Activated T-cell treated with anti-CD3 and anti-CD28 coated beads, Interleukin-2, amount 50 U/mL, for 72 hours (primary cell): Measurements from ENCODE around the gene BDKRB2. TPM values are rescaled to one million over a fixed set of nuclear protein-coding genes. Genes with fewer than 3 reads are reported as not detected.

ENCODE experiments used
- ATAC-seq, 2 donors: fragments of 150-1000 bp; cut with Tn5 transposase; replicated peaks in 1 of 2; 2 replicates each; pipeline ENCODE4 v1.10.0; 2021; ENCODE audit warnings: moderate library complexity in 2 of 2, mild to moderate bottlenecking in 1 of 2
- DNase-seq, 2 donors: peaks; one replicate each; pipeline ENCODE4 v3.0.0; 2021 to 2022; ENCODE audit warnings: mixed read lengths in 1 of 2
- H3K27ac Mint-ChIP-seq: one replicate; pipeline ENCODE4 v1.8.0; 2022; ENCODE audit warnings: mild to moderate bottlenecking, moderate library complexity, mixed read lengths
- H3K27me3 Mint-ChIP-seq: one replicate; pipeline ENCODE4 v1.8.0; 2022; ENCODE audit warnings: low read depth, mixed read lengths
- H3K36me3 Mint-ChIP-seq, 2 donors: one replicate each; pipeline ENCODE4 v1.8.0; 2022; ENCODE audit warnings: mixed read lengths in 2 of 2, mild to moderate bottlenecking in 1 of 2; ENCODE audit not compliant: insufficient read depth in 2 of 2
- H3K4me1 Mint-ChIP-seq: one replicate; pipeline ENCODE4 v1.8.0; 2022; ENCODE audit warnings: low read depth, mixed read lengths
- H3K4me3 Mint-ChIP-seq, 2 donors: one replicate each; pipeline ENCODE4 v1.8.0; 2022; ENCODE audit warnings: mild to moderate bottlenecking in 2 of 2, mixed read lengths in 2 of 2, moderate library complexity in 2 of 2
- H3K9me3 Mint-ChIP-seq, 2 donors: one replicate each; pipeline ENCODE4 v1.8.0; 2022; ENCODE audit warnings: mixed read lengths in 2 of 2
- total RNA-seq, 2 donors: library from RNA; stranded (reverse); gene quantifications; one replicate each; pipeline ENCODE4 v1.2.3, GENCODE V29; 2022

Gene BDKRB2
- not detected for total RNA-seq

DNA sequence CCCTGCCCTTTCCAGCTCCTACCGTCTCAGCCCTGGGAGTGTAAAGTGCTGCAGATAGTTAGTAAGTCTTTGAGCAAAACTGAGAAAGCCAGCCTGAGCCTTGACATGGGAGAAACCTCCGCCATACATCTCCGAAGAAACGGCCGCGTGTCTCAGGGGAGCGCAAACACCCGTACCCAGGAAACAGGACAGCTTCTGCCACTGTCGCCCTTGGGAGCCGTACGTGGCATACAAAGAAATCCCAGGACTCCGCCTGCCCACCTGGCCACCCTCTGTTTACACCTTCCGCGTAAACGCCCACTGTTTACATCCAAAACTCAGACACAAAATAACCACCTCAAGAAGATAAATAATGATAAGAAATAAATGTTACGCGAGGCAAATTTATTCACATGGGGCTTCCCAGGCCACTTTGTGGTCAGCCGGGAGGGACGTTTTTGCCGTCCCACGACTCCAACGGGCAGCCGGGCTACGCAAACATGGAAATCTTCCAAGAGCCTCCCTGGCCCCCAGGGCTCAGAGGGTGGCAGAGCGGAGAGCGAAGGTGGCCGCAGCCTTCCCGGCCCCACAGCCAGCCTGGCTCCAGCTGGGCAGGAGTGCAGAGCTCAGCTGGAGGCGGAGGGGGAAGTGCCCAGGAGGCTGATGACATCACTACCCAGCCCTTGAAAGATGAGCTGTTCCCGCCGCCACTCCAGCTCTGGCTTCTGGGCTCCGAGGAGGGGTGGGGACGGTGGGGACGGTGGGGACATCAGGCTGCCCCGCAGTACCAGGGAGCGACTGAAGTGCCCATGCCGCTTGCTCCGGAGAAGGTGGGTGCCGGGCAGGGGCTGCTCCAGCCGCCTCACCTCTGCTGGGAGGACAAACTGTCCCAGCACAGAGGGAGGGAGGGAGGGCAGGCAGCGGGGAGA is at the start of gene BDKRB2:
TSS of gene BDKRB2 (plus strand) at position 689 of the 908 bp plus-strand sequence. CDS start 32,269 bp downstream, outside the sequence.
- peaks cover 26% of the 10 kb centered on the region for H3K27me3 Mint-ChIP-seq
- ATAC-seq = peak; percentile 74 to 76
- H3K9me3 Mint-ChIP-seq = no peaks in the 10 kb centered on the region
- peaks cover 6% of the 10 kb centered on the region for H3K4me1 Mint-ChIP-seq
- no peaks in the 10 kb centered on the region for H3K36me3 Mint-ChIP-seq
- H3K27ac Mint-ChIP-seq = no peak within 1 kb of the TSS
- peak within 1 kb of the TSS; percentile 29 to 54 for H3K4me3 Mint-ChIP-seq
- peak; percentile 9 to 21 for DNase-seq

DNA sequence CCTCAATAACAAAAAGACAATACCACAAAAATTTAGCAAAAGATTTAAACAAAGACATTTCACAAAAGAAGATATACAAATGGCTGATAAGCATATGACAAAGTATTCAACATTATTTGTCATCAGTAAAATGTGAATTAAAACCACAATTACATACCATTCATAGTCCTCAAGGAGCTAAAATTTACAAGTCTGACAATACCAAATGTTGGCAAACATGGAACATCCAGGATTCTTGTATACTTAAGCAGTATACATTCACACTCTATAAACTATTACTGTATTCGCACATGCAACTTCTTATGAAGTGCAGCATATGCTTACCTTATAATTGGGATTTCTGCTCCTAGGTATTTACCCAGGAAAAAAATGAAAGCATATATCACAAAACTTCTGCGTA is 49.7 kb upstream of the BDKRB2 start:
- Mint-ChIP-seq H3K36me3 (no peaks in the 10 kb centered on the region), H3K4me1 (no peaks in the 10 kb centered on the region), H3K9me3 (no peaks in the 10 kb centered on the region), H3K27me3 (no peaks in the 10 kb centered on the region), H3K27ac (no peak overlapping the region), H3K4me3 (no peak overlapping the region)
- no peak for ATAC-seq
- DNase-seq = no peak

DNA sequence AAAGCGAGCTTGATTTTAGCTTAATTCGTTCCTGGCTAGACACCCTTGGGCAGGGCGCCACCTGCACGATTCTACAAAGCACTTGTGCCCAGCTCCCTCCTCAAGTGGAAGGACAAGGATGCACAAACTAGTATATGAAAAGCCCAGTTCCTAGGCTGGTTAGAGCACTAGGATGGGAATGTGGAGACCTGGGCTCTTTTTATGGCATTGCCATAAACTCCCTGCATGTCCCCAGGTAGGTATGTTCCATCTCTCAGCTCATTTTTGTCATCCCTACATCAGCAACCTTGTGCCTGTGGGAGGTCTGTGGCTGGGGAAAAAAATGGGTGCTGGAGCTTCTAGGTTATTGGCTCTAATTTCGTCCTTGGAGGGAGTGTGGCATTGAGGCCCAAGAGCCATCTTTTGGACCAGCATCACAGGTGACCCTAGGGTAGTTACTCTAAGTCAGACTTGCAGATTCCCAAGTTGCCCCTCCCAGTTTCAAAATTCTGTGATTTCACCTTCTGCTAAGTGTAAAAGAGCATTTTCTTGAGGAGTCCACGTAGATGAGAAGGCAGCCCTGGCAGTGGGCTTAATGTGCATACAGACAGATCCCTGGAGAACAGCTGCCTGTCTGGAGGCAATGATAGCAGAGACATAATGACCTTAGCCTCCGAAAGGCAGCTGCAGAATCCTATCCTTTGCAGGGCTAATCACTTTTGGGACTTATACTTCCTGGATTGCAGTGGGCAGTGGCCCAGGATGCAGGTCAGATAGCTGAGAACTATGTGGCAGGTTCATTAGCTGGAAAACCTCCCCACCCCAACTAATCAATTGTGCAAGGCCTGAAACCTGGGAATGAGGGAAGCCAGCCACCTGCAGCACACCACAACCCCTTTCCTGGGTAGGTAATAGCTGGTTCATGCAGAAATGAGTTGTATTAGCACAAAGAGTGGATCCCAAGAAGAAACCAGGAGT is 47.6 kb upstream of the BDKRB2 start:
- Mint-ChIP-seq H3K36me3 (no peaks in the 10 kb centered on the region), H3K27me3 (no peaks in the 10 kb centered on the region), H3K27ac (no peak overlapping the region), H3K4me1 (no peaks in the 10 kb centered on the region), H3K9me3 (no peaks in the 10 kb centered on the region), H3K4me3 (no peak overlapping the region)
- DNase-seq = no peak
- no peak for ATAC-seq

DNA sequence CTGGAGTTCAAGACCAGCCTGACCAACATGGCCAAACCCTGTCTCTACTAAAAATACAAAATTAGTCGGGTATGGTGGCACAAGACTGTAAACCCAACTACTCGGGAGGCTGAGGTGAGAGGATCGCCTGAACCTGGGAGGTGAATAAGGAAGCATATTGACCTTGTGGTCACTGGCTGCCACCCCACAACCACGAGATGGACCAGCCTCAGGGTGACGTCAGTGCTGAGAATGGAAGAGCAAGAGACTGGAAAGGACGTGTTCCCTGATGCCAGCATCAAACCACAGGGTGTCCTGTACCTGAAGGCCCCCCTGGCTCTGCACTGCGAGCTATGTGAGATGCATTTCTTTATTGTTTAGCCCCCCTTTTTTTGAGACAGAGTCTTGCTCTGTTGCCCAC is 45.9 kb upstream of the BDKRB2 start:
- no peaks in the 10 kb centered on the region for H3K36me3 Mint-ChIP-seq
- ATAC-seq (no peak), DNase-seq (no peak)
- H3K4me1 Mint-ChIP-seq = no peaks in the 10 kb centered on the region
- no peaks in the 10 kb centered on the region for H3K9me3 Mint-ChIP-seq
- H3K4me3 Mint-ChIP-seq = no peak overlapping the region
- no peak overlapping the region for H3K27ac Mint-ChIP-seq
- no peaks in the 10 kb centered on the region for H3K27me3 Mint-ChIP-seq

DNA sequence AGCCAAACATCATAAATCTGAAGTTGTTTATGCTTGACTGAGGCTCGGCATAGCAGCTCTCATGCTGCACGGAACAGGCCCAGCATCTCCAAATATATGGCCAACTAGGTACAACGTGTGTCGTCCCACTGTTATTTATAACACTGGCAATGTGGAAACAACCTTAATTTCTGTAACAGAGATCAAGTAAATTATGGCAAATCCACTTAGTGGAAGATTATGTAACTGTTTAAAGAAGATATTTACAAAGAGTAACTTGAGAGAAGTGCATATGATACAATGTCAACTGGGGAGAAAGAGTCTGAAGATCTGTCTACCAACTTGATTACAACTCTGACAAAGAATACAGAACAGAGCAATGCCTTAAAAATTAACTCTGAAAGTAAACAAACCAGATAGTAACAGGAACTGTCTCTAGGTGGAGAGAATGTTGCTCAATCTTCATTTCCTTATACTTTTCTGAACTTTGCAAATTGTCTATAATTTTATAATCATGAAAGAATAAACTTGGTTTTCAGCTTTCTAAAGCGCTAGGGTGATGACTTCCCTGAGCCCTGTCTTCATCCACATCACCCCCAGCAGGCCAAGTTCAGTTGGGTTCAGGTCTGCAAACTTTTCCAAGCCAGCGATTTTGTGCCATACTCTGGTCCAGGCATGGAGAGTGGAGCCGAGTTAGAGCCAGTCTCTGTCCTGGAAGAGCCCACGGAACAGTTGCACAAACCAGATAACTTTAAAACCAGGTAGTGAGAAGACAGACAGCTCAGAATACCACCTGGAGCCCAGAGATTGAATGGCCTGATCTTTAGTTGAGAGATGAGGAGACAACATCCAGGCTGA is 44.3 kb upstream of the BDKRB2 start:
- Mint-ChIP-seq H3K27ac (no peak overlapping the region), H3K4me3 (no peak overlapping the region), H3K9me3 (no peaks in the 10 kb centered on the region), H3K36me3 (no peaks in the 10 kb centered on the region), H3K27me3 (no peaks in the 10 kb centered on the region), H3K4me1 (no peaks in the 10 kb centered on the region)
- ATAC-seq (no peak), DNase-seq (no peak)

DNA sequence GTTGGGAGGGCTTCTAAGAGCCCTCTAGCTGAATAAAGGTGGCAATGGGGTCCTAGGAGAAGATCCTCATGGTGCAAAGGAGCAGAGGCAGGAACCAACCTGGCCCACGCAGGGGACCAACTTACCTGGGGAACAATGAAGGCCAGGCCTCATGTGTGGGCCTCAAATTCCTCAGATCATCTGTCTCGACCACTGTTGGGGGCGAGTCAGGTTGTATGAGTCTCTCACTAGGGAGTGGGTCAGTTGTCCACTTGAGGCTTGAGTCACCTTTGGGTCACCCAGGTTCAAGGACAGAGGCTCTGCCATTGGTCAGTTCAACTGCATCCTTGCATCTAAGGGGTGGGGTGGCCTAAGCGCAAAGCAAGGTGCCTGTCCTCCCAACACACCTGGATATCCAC is 43.7 kb upstream of the BDKRB2 start:
- Mint-ChIP-seq H3K4me1 (no peaks in the 10 kb centered on the region), H3K4me3 (no peak overlapping the region), H3K27ac (no peak overlapping the region), H3K36me3 (no peaks in the 10 kb centered on the region), H3K9me3 (no peaks in the 10 kb centered on the region), H3K27me3 (no peaks in the 10 kb centered on the region)
- ATAC-seq (no peak), DNase-seq (no peak)

DNA sequence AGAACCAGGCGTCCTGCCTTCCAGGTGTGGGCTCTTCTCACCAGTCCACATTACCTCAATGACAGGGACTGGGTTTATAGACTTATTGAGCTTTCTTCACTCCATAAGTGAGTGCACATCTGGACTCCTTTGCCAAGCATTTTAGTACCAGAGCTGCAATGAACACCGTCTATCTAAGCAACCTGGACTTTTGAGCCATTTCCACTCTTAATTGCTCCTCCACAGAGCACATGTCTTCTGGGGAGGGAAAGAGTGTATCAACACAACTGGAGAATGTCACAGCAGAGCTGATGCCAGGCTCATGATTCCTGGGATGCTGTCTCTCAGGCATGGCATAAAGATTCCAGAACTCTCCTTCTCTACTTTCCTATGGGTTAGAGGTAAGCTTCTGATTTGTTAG is 43.0 kb upstream of the BDKRB2 start:
- no peaks in the 10 kb centered on the region for H3K4me1 Mint-ChIP-seq
- no peaks in the 10 kb centered on the region for H3K9me3 Mint-ChIP-seq
- no peak for ATAC-seq
- H3K4me3 Mint-ChIP-seq = no peak overlapping the region
- no peaks in the 10 kb centered on the region for H3K27me3 Mint-ChIP-seq
- no peaks in the 10 kb centered on the region for H3K36me3 Mint-ChIP-seq
- no peak for DNase-seq
- no peak overlapping the region for H3K27ac Mint-ChIP-seq

DNA sequence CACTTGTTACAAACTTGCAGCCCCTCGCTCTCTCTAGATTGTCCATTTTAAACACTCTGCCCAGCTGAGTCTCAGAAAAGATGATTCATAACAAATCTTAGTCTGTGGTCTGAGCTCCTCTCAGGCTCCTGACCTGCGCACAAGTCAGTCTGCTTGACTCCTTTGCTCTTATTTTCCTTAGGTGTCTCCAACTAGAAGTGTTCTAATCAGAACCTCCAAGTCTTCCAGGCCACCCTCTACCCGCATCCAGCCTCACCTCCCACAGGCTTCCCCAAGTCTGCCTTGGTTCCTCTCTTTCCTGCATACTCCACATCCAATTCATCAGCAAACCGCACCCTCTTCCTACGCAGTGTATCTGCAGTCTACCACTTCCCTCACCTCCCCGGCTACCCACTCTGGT is 42.4 kb upstream of the BDKRB2 start:
- H3K27me3 Mint-ChIP-seq = no peaks in the 10 kb centered on the region
- no peak overlapping the region for H3K4me3 Mint-ChIP-seq
- no peaks in the 10 kb centered on the region for H3K9me3 Mint-ChIP-seq
- ATAC-seq (no peak), DNase-seq (no peak)
- no peak overlapping the region for H3K27ac Mint-ChIP-seq
- no peaks in the 10 kb centered on the region for H3K4me1 Mint-ChIP-seq
- H3K36me3 Mint-ChIP-seq = no peaks in the 10 kb centered on the region

DNA sequence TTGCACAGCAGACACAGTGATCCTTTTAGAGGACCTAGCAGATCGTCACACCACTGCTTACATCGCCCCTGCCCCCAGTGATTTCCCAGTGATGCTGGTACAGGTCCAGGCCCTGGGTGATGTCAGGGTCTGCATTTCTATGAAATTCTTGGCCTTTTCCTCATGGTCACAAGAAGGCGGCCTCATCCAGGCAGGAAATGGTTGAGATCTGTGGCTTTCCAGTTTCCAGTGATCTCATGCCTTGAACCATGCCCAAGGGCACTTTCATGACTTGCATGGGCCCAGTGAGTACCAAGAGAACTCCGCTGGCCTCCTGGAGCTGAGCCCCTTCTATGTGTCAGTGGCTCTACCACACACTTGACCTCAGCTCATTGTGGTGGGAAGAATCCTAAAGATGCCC is 41.9 kb upstream of the BDKRB2 start:
- Mint-ChIP-seq H3K4me3 (no peak overlapping the region), H3K4me1 (no peaks in the 10 kb centered on the region), H3K36me3 (no peaks in the 10 kb centered on the region), H3K27ac (no peak overlapping the region), H3K9me3 (no peaks in the 10 kb centered on the region), H3K27me3 (no peaks in the 10 kb centered on the region)
- DNase-seq (no peak), ATAC-seq (no peak)

DNA sequence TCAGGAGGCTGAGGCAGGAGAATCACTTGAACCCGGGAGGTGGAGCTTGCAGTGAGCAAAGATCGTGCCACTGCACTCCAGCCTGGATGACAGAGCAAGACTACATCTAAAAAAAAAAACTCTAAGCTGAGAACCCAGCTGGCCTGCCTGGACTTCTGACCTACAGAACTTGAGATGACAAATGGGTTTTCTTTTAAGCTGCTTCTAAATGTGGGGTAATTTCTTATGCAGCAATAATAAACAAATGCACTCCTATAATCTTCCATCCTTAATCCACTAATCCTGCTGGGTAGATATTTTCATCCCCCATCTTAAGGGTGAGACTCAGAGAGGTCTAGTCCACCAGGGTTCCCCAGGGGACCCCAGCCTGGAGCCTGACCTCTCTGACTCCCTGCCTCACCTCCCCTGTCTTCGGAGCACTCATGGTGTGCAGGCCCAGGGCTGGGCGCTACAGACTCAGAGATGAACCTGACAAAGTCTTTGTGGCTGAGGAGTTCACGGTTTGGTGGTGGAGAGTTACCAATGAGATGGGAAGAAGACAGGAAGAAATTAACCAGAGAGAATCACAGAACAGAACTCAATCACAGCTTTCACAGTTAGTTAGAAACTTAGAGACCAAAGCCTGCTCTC is 39.7 kb upstream of the BDKRB2 start:
- Mint-ChIP-seq H3K36me3 (no peaks in the 10 kb centered on the region), H3K9me3 (no peaks in the 10 kb centered on the region), H3K27ac (no peak overlapping the region), H3K27me3 (no peaks in the 10 kb centered on the region), H3K4me1 (no peaks in the 10 kb centered on the region), H3K4me3 (no peak overlapping the region)
- ATAC-seq (no peak), DNase-seq (no peak)

DNA sequence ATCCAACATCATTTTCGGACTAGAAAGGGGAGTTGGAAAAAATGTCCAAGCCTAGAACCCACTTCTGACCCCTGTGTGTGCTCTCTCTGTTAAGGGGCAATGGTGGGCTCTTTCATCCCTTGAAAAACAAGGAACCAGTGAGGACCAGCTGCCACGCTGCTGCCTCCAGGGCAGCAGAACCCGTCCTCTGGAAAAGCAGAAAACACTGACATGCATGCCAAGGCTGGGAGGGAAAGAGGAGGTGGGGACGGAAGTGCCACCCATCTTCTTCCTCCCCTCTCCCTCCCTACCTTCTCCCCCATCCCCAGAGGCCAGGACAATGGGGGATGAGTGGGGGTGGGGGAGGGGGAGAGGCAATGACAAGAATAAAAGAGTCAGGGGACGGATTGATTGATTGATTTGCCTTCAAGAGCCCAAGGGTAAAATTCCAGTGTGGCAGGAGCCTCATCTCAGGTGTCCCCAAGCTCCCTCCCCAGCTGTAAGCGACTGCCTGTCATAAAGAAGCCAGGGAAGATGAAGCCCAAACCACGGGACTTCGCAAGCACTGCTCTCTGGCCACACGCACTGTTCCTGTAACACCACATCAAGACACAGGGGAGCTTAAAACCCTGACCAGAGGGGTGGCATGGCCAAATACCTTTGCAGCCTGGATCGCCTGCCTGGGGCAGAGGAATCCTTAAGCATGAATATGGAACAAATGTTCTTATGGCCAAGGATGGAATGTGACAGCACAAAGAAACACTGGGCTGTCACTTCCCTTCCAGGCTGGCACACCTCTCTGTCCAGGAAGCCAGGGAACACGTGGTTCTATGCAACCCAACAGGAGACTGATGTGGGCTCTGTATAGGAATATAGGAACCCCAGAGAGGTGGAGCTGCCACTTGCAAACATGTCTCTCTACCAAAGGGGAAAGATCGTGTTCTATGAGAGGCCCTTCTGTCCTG is 38.9 kb upstream of the BDKRB2 start:
- DNase-seq (no peak), ATAC-seq (no peak)
- Mint-ChIP-seq H3K4me1 (no peaks in the 10 kb centered on the region), H3K36me3 (no peaks in the 10 kb centered on the region), H3K9me3 (no peaks in the 10 kb centered on the region), H3K4me3 (no peak overlapping the region), H3K27ac (no peak overlapping the region), H3K27me3 (no peaks in the 10 kb centered on the region)
